HFF-Myc (cell line): ENCODE results near the gene ZEB2.

Experiments
- DNase-seq: peaks from one replicate; pipeline ENCODE4 v3.0.0-alpha.2; 2011; ENCODE audit warnings: low read depth; ENCODE audit errors: extremely low read depth
- H3K4me3 ChIP-seq: replicated peaks from 2 replicates; pipeline ENCODE4 v1.5.1; 2011; ENCODE audit warnings: low read depth, mild to moderate bottlenecking, control low read depth, low read length
- TF ChIP-seq, protein P1 (sequence below): IDR thresholded peaks from 2 replicates; pipeline ENCODE4 v1.5.1; 2012; ENCODE audit warnings: mild to moderate bottlenecking, low read depth, low read length, control low read depth; ENCODE audit errors: missing control alignments

Gene ZEB2

DNA sequence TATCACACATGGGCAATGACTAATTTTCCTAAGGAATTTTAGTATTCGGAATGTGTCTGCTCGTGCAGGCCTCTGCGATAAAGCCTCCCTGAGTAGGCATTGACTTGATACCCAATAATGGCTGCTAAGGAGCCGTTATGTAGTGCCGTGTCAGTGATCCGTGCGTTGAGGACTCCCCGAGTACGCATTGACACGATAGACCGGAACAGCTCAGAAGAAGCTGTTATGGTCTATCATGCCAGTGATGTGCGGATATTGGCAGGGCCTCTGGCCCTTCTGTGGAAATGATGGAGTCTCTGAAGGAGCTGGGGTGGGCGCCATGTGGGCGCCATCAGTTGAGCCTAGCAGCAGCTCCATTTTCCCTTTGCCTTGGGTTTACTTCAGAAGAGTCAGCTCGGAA lies 29.1 kb downstream of the ZEB2 start:
- no peak for DNase-seq
- no peak overlapping the region for H3K4me3 ChIP-seq
- TF ChIP-seq, protein P1, sequence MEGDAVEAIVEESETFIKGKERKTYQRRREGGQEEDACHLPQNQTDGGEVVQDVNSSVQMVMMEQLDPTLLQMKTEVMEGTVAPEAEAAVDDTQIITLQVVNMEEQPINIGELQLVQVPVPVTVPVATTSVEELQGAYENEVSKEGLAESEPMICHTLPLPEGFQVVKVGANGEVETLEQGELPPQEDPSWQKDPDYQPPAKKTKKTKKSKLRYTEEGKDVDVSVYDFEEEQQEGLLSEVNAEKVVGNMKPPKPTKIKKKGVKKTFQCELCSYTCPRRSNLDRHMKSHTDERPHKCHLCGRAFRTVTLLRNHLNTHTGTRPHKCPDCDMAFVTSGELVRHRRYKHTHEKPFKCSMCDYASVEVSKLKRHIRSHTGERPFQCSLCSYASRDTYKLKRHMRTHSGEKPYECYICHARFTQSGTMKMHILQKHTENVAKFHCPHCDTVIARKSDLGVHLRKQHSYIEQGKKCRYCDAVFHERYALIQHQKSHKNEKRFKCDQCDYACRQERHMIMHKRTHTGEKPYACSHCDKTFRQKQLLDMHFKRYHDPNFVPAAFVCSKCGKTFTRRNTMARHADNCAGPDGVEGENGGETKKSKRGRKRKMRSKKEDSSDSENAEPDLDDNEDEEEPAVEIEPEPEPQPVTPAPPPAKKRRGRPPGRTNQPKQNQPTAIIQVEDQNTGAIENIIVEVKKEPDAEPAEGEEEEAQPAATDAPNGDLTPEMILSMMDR, result no peak

DNA sequence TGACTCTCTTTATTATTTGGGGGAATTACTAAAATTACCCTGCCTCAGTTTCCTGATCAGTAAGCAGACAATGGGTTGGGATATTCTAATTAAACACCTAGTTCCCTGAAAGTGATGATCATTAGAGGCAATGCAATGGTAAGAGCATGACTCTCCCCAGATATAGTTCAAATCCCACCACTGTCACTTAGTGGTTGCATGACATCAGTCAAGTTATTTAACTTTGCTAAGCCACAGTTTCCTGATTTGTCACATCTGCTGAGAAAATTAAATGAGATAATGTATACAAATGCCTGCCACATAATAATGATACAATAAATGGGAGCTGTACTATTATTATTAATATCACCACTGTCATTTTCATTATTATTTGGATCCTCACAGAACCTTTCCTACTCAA lies 29.9 kb downstream of the ZEB2 start:
- TF ChIP-seq, protein P1, result no peak
- no peak for DNase-seq
- no peak overlapping the region for H3K4me3 ChIP-seq

DNA sequence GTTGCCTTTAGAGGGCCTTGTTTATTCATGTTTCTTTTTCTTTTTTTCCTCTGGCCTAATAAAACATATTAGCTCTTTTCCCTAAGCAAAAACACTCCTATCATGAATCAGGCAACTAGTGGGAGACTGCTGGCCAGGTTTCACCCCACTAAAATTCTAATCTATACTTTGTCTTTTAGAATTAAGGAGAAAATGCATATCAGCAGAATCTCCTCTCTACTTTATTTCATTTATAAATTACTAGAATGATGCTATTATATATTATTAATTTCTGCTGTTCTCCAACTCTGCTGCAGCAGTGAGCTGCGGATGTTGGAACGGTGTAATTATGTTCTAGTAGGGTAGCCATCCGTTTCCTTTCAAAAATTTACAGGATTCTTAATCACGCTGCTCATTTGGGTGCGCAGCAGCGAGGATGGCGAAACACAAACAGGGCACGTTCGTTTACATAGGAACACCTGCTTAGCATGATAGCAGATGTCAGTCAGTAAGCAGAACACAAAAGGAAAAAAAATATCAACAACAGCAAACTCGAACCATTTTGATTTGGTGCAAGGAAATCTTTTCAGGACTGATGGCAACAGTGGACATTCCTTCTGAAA lies 30.5 kb downstream of the ZEB2 start:
- TF ChIP-seq, protein P1, result no peak
- no peak for DNase-seq
- no peak overlapping the region for H3K4me3 ChIP-seq

DNA sequence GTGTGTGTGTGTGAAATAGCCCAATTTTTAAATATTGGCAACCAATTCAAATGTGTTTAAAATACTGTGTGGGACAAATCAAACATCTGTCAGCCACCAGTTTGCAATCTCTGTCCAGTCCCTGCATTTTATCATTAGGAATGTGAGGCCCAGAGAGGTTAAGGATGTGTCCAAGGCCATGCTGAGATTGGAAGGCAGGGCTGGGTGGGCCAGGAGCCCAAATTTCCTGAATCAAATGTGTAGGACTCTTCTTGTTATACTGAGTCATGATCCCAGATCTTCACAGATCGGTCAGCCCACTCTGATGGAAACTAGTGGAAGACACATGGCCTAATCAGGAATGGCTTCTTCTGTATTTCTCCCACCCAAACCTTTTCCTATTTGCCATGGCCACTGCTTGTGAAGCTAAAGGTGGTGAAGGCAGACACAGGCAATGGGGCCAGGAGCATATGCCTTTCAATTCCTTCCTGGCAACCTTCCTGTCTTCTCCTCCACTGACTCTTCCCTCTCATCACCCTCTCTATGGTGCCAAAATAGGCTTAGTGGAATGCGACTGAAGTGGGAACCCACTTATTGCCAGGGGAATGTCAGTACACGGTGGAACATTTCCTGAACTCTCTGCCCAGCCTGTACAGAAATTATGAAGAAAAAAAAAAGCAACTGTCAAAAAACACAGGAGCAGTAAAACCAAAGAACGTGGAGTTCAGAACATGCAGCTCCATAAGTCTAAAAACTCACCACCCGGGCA lies 35.5 kb downstream of the ZEB2 start:
- no peak for DNase-seq
- TF ChIP-seq, protein P1, result no peak
- H3K4me3 ChIP-seq, result no peak overlapping the region

DNA sequence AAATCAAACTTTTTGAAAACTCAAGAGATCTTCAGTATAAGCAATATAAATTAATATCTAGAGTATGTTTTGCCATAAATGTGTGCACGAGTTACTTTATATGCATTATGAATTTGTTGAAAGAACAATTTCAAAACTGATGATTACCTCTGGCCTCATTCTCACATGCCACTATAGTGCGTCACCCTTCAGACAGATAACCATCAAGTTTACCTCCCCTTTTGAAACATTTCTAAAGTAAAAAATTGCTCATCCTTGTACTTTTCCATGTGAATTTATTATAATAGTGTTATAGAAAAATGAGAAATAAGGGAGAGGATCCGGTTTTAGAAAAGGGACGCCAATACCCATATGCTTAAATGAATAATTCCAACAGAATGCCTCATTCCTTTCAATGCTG lies 38.3 kb downstream of the ZEB2 start:
- no peak for DNase-seq
- TF ChIP-seq, protein P1, result no peak
- no peak overlapping the region for H3K4me3 ChIP-seq

DNA sequence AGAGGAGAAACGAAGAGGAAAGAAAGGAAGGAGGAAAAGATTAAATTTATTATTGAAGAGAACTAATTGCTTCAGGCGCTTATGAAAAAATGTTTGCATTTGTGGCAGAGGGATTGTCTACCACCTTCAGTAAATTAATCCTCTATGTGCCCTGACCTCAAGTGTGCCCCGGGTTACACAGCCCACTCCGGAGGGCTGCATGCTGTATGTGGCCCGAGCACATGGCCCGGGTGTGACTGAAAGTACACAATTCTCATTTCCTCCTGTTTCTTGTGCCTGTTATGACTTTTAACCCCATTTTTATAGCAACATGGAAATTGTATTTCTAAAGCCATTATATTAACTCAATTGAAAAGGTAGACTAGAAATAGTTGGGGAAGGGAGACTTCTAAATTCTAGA lies 38.8 kb downstream of the ZEB2 start:
- TF ChIP-seq, protein P1, result no peak
- no peak for DNase-seq
- H3K4me3 ChIP-seq, result no peak overlapping the region
